Fibroblast of the aortic adventitia (primary cell): ENCODE results near the gene FDPS. TPM values are rescaled to one million over a fixed set of nuclear protein-coding genes. Genes with fewer than 3 reads are reported as not detected.
"Not testable (repeated sequence)": the region's sequence is repeated elsewhere in the genome, so short reads cannot be mapped to it uniquely, and the experiment has no call there.

Experiments
- DNase-seq: peaks from one replicate; pipeline ENCODE4 v3.0.0-alpha.2; 2010; ENCODE audit warnings: low read depth
- H3K4me3 ChIP-seq: 2 replicates; pipeline ENCODE4 v1.5.1; 2011; ENCODE audit warnings: low read depth, mild to moderate bottlenecking, control low read depth, low read length, moderate library complexity
- CTCF ChIP-seq: IDR thresholded peaks from 2 replicates; pipeline ENCODE4 v1.5.1; 2011; ENCODE audit warnings: mild to moderate bottlenecking, low read length, control low read depth, inconsistent platforms; ENCODE audit not compliant: insufficient read depth
- total RNA-seq: library from RNA; depleted of rRNA; stranded (reverse); fragments of >200 nt; gene quantifications from 2 replicates; pipeline ENCODE4 v1.2.3, GENCODE V29; 2012; ENCODE audit warnings: low replicate concordance

The FDPS gene
- total RNA-seq, 1 donor, result 153 TPM

GRCh38 chr1:155285631-155286044 lies 23.0 kb upstream of the FDPS start:
- no peak for DNase-seq
- TF ChIP-seq CTCF, result no peak
- H3K4me3 ChIP-seq, result no peak overlapping the region

GRCh38 chr1:155286544-155286943 lies 22.1 kb upstream of the FDPS start:
- no peak for TF ChIP-seq CTCF
- DNase-seq, result no peak
- H3K4me3 ChIP-seq, result no peak overlapping the region

- no peak for DNase-seq
- H3K4me3 ChIP-seq, result no peak overlapping the region
- TF ChIP-seq CTCF, result no peak
Measured at GRCh38 chr1:155287987-155288543, 20.6 kb upstream of the FDPS start.

GRCh38 chr1:155291006-155291405 lies 17.7 kb upstream of the FDPS start:
- H3K4me3 ChIP-seq, DNase-seq: not testable (repeated sequence)

GRCh38 chr1:155293086-155293749 lies 15.4 kb upstream of the FDPS start:
- no peak for DNase-seq
- H3K4me3 ChIP-seq, result no peak overlapping the region
- no peak for TF ChIP-seq CTCF

- no peak overlapping the region for H3K4me3 ChIP-seq
- TF ChIP-seq CTCF, result no peak
- no peak for DNase-seq
Measured at GRCh38 chr1:155294520-155295182, 14.0 kb upstream of the FDPS start.

- TF ChIP-seq CTCF, result no peak
- no peak for DNase-seq
- no peak overlapping the region for H3K4me3 ChIP-seq
Measured at GRCh38 chr1:155295183-155295941, 13.3 kb upstream of the FDPS start.
